ENCODE measurements around the gene BBIP1.

Gene BBIP1

GRCh38 chr10:110957606-110958005 is 38.6 kb upstream of the BBIP1 start:
- Histone ChIP-seq H3K4me3 (ENCODE audit: low read depth in 1 of 2, low read length in 2 of 2) (no peak overlapping the region), H3K36me3 (ENCODE audit: control insufficient read depth in 1 of 2, insufficient read depth in 2 of 2, low read length in 2 of 2) (peaks cover 0 to under 1% of the 10 kb centered on the region in 2 donors), H3K27me3 (ENCODE audit: control insufficient read depth in 1 of 2, insufficient read depth in 2 of 2, low read length in 2 of 2) (no peaks in the 10 kb centered on the region), H3K9ac (ENCODE audit: low read depth in 1 of 2, low read length in 2 of 2) (no peak overlapping the region), H3K4me1 (ENCODE audit: control insufficient read depth in 1 of 2, insufficient read depth in 2 of 2, low read length in 2 of 2) (no peaks in the 10 kb centered on the region), H3K9me3 (ENCODE audit: control insufficient read depth in 1 of 2, low read length in 2 of 2) (no peaks in the 10 kb centered on the region), H3K27ac (ENCODE audit: low read depth, low read length) (no peak overlapping the region)

GRCh38 chr10:110951381-110951780 is 32.4 kb upstream of the BBIP1 start:
- Histone ChIP-seq H3K27me3 (ENCODE audit: control insufficient read depth in 1 of 2, insufficient read depth in 2 of 2, low read length in 2 of 2) (no peaks in the 10 kb centered on the region), H3K36me3 (ENCODE audit: control insufficient read depth in 1 of 2, insufficient read depth in 2 of 2, low read length in 2 of 2) (peaks cover 0 to 6% of the 10 kb centered on the region in 2 donors), H3K9ac (ENCODE audit: low read depth in 1 of 2, low read length in 2 of 2) (no peak overlapping the region), H3K4me3 (ENCODE audit: low read depth in 1 of 2, low read length in 2 of 2) (no peak overlapping the region), H3K27ac (ENCODE audit: low read depth, low read length) (no peak overlapping the region), H3K4me1 (ENCODE audit: control insufficient read depth in 1 of 2, insufficient read depth in 2 of 2, low read length in 2 of 2) (no peaks in the 10 kb centered on the region), H3K9me3 (ENCODE audit: control insufficient read depth in 1 of 2, low read length in 2 of 2) (no peaks in the 10 kb centered on the region)

GRCh38 chr10:110947061-110947595 is 28.1 kb upstream of the BBIP1 start:
- H3K36me3 ChIP-seq (ENCODE audit: control insufficient read depth in 1 of 2, insufficient read depth in 2 of 2, low read length in 2 of 2): peaks cover 0 to 1% of the 10 kb centered on the region in 2 donors
- H3K27ac ChIP-seq (ENCODE audit: low read depth, low read length): no peak overlapping the region
- H3K9me3 ChIP-seq (ENCODE audit: control insufficient read depth in 1 of 2, low read length in 2 of 2): no peaks in the 10 kb centered on the region
- H3K9ac ChIP-seq (ENCODE audit: low read depth in 1 of 2, low read length in 2 of 2): no peak overlapping the region
- H3K4me1 ChIP-seq (ENCODE audit: control insufficient read depth in 1 of 2, insufficient read depth in 2 of 2, low read length in 2 of 2): no peaks in the 10 kb centered on the region
- no peaks in the 10 kb centered on the region for H3K27me3 ChIP-seq (ENCODE audit: control insufficient read depth in 1 of 2, insufficient read depth in 2 of 2, low read length in 2 of 2)
- no peak overlapping the region for H3K4me3 ChIP-seq (ENCODE audit: low read depth in 1 of 2, low read length in 2 of 2)

GRCh38 chr10:110946496-110946895 is 27.5 kb upstream of the BBIP1 start:
- Histone ChIP-seq H3K27ac (ENCODE audit: low read depth, low read length) (no peak overlapping the region), H3K9me3 (ENCODE audit: control insufficient read depth in 1 of 2, low read length in 2 of 2) (no peaks in the 10 kb centered on the region), H3K9ac (ENCODE audit: low read depth in 1 of 2, low read length in 2 of 2) (no peak overlapping the region), H3K27me3 (ENCODE audit: control insufficient read depth in 1 of 2, insufficient read depth in 2 of 2, low read length in 2 of 2) (no peaks in the 10 kb centered on the region), H3K4me1 (ENCODE audit: control insufficient read depth in 1 of 2, insufficient read depth in 2 of 2, low read length in 2 of 2) (no peaks in the 10 kb centered on the region), H3K4me3 (ENCODE audit: low read depth in 1 of 2, low read length in 2 of 2) (no peak overlapping the region), H3K36me3 (ENCODE audit: control insufficient read depth in 1 of 2, insufficient read depth in 2 of 2, low read length in 2 of 2) (no peaks in the 10 kb centered on the region)

- H3K9me3 ChIP-seq (ENCODE audit: control insufficient read depth in 1 of 2, low read length in 2 of 2): no peaks in the 10 kb centered on the region
- no peaks in the 10 kb centered on the region for H3K27me3 ChIP-seq (ENCODE audit: control insufficient read depth in 1 of 2, insufficient read depth in 2 of 2, low read length in 2 of 2)
- H3K4me1 ChIP-seq (ENCODE audit: control insufficient read depth in 1 of 2, insufficient read depth in 2 of 2, low read length in 2 of 2): no peaks in the 10 kb centered on the region
- H3K36me3 ChIP-seq (ENCODE audit: control insufficient read depth in 1 of 2, insufficient read depth in 2 of 2, low read length in 2 of 2): no peaks in the 10 kb centered on the region
- H3K27ac ChIP-seq (ENCODE audit: low read depth, low read length): no peak overlapping the region
- H3K9ac ChIP-seq (ENCODE audit: low read depth in 1 of 2, low read length in 2 of 2): no peak overlapping the region
- H3K4me3 ChIP-seq (ENCODE audit: low read depth in 1 of 2, low read length in 2 of 2): no peak overlapping the region
Observed at GRCh38 chr10:110944792-110945396, 25.9 kb upstream of the BBIP1 start.

GRCh38 chr10:110939419-110939818 is 20.4 kb upstream of the BBIP1 start:
- no peaks in the 10 kb centered on the region for H3K4me1 ChIP-seq (ENCODE audit: control insufficient read depth in 1 of 2, insufficient read depth in 2 of 2, low read length in 2 of 2)
- no peaks in the 10 kb centered on the region for H3K9me3 ChIP-seq (ENCODE audit: control insufficient read depth in 1 of 2, low read length in 2 of 2)
- H3K27me3 ChIP-seq (ENCODE audit: control insufficient read depth in 1 of 2, insufficient read depth in 2 of 2, low read length in 2 of 2): no peaks in the 10 kb centered on the region
- no peak overlapping the region for H3K27ac ChIP-seq (ENCODE audit: low read depth, low read length)
- H3K9ac ChIP-seq (ENCODE audit: low read depth in 1 of 2, low read length in 2 of 2): no peak overlapping the region
- H3K36me3 ChIP-seq (ENCODE audit: control insufficient read depth in 1 of 2, insufficient read depth in 2 of 2, low read length in 2 of 2): peaks cover 0 to 4% of the 10 kb centered on the region in 2 donors
- no peak overlapping the region for H3K4me3 ChIP-seq (ENCODE audit: low read depth in 1 of 2, low read length in 2 of 2)

- peaks cover 0 to 4% of the 10 kb centered on the region in 2 donors for H3K36me3 ChIP-seq (ENCODE audit: control insufficient read depth in 1 of 2, insufficient read depth in 2 of 2, low read length in 2 of 2)
- H3K4me1 ChIP-seq (ENCODE audit: control insufficient read depth in 1 of 2, insufficient read depth in 2 of 2, low read length in 2 of 2): peaks cover 9 to 10% of the 10 kb centered on the region in 2 donors
- H3K27ac ChIP-seq (ENCODE audit: low read depth, low read length): no peak overlapping the region
- no peak overlapping the region for H3K9ac ChIP-seq (ENCODE audit: low read depth in 1 of 2, low read length in 2 of 2)
- no peaks in the 10 kb centered on the region for H3K27me3 ChIP-seq (ENCODE audit: control insufficient read depth in 1 of 2, insufficient read depth in 2 of 2, low read length in 2 of 2)
- no peak overlapping the region for H3K4me3 ChIP-seq (ENCODE audit: low read depth in 1 of 2, low read length in 2 of 2)
- no peaks in the 10 kb centered on the region for H3K9me3 ChIP-seq (ENCODE audit: control insufficient read depth in 1 of 2, low read length in 2 of 2)
Observed at GRCh38 chr10:110936757-110937156, 17.8 kb upstream of the BBIP1 start.

GRCh38 chr10:110932505-110933180 is 13.7 kb upstream of the BBIP1 start:
- no peak overlapping the region for H3K9ac ChIP-seq (ENCODE audit: low read depth in 1 of 2, low read length in 2 of 2)
- no peaks in the 10 kb centered on the region for H3K27me3 ChIP-seq (ENCODE audit: control insufficient read depth in 1 of 2, insufficient read depth in 2 of 2, low read length in 2 of 2)
- H3K4me1 ChIP-seq (ENCODE audit: control insufficient read depth in 1 of 2, insufficient read depth in 2 of 2, low read length in 2 of 2): peaks cover 10% of the 10 kb centered on the region in 2 donors
- peaks cover 0 to 4% of the 10 kb centered on the region in 2 donors for H3K36me3 ChIP-seq (ENCODE audit: control insufficient read depth in 1 of 2, insufficient read depth in 2 of 2, low read length in 2 of 2)
- H3K9me3 ChIP-seq (ENCODE audit: control insufficient read depth in 1 of 2, low read length in 2 of 2): no peaks in the 10 kb centered on the region
- H3K4me3 ChIP-seq (ENCODE audit: low read depth in 1 of 2, low read length in 2 of 2): no peak overlapping the region
- no peak overlapping the region for H3K27ac ChIP-seq (ENCODE audit: low read depth, low read length)

GRCh38 chr10:110931769-110932381 is 12.9 kb upstream of the BBIP1 start:
- Histone ChIP-seq H3K27me3 (ENCODE audit: control insufficient read depth in 1 of 2, insufficient read depth in 2 of 2, low read length in 2 of 2) (no peaks in the 10 kb centered on the region), H3K4me3 (ENCODE audit: low read depth in 1 of 2, low read length in 2 of 2) (no peak overlapping the region), H3K9me3 (ENCODE audit: control insufficient read depth in 1 of 2, low read length in 2 of 2) (no peaks in the 10 kb centered on the region), H3K27ac (ENCODE audit: low read depth, low read length) (no peak overlapping the region), H3K4me1 (ENCODE audit: control insufficient read depth in 1 of 2, insufficient read depth in 2 of 2, low read length in 2 of 2) (peaks cover 10% of the 10 kb centered on the region in 2 donors), H3K36me3 (ENCODE audit: control insufficient read depth in 1 of 2, insufficient read depth in 2 of 2, low read length in 2 of 2) (peaks cover 0 to 3% of the 10 kb centered on the region in 2 donors), H3K9ac (ENCODE audit: low read depth in 1 of 2, low read length in 2 of 2) (no peak overlapping the region)

- Histone ChIP-seq H3K36me3 (ENCODE audit: control insufficient read depth in 1 of 2, insufficient read depth in 2 of 2, low read length in 2 of 2) (no peaks in the 10 kb centered on the region), H3K9ac (ENCODE audit: low read depth in 1 of 2, low read length in 2 of 2) (no peak overlapping the region), H3K4me1 (ENCODE audit: control insufficient read depth in 1 of 2, insufficient read depth in 2 of 2, low read length in 2 of 2) (peaks cover 11 to 16% of the 10 kb centered on the region in 2 donors), H3K4me3 (ENCODE audit: low read depth in 1 of 2, low read length in 2 of 2) (no peak overlapping the region), H3K27ac (ENCODE audit: low read depth, low read length) (no peak overlapping the region), H3K27me3 (ENCODE audit: control insufficient read depth in 1 of 2, insufficient read depth in 2 of 2, low read length in 2 of 2) (no peaks in the 10 kb centered on the region), H3K9me3 (ENCODE audit: control insufficient read depth in 1 of 2, low read length in 2 of 2) (no peaks in the 10 kb centered on the region)
Observed at GRCh38 chr10:110927461-110927860, 8.5 kb upstream of the BBIP1 start.

All from duodenal mucosa (tissue), 2 donors.